ENCODE measurements around the gene DMRTA2.

Gene DMRTA2

DNA sequence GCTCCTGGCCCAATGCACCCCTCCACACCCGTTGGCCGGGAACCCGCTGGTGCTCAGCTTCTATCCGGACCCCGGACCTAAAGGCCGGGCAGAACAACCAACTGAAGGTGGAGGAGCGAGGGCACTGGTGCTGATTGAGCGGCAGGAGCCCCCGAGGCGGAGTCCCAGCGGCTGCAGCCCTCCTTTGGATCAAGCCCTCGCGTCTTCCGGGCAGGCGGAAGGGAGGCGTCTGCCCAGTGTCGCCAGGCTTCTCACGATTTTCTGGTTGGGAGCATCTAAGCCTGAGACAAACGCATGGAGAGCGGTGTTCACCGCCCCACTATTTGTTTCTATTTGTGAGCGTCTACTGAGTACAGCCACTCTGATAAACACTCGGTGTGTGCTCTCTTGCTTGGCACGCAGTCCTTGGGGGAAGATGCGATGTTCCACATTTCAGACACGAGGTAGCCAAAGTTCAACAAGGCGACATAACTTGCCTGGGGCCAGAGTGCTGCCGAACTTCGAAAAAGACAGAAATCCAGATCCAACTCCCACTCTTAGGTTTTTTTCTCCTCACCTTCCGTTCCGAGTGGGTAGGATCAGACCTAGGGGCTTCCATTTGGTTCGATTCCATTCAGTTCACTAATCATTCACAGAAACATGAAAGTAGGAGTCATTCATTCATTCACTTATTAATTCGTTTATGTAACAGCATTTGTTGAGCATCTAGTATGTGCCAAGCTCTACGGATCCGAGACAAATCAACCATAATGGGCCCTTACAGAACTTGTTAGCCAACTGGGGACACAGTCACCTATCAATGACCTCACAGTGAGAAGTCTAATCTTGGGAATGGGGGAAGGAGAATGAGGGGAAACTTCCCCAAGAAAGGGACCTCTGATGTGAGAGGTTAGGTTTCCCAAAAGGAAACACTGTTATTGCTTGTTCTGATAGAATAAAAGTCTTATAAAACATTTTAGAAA lies 4.9 kb upstream of the DMRTA2 start:
- Histone ChIP-seq H3K4me2 (ENCODE audit: low read length) (no peak overlapping the region), H3K9ac (no peak overlapping the region), H3K4me1 (no peaks in the 10 kb centered on the region), H3K27me3 (ENCODE audit: control insufficient read depth, insufficient read depth, low read length) (peaks cover 35% of the 10 kb centered on the region), H2AFZ (no peak overlapping the region), H3K27ac (no peak overlapping the region), H3K9me3 (ENCODE audit: control insufficient read depth, low read length) (no peaks in the 10 kb centered on the region), H3K36me3 (ENCODE audit: control insufficient read depth, insufficient read depth, low read length) (no peaks in the 10 kb centered on the region), H3K79me2 (no peaks in the 10 kb centered on the region), H3K4me3 (ENCODE audit: low read depth, low read length) (no peak overlapping the region)
- no peak for TF ChIP-seq CTCF (IDR thresholded peaks at IDR 0.05)

GRCh38 chr1:50427086-50427817 lies 4.0 kb upstream of the DMRTA2 start:
- Histone ChIP-seq H3K36me3 (ENCODE audit: control insufficient read depth, insufficient read depth, low read length) (no peaks in the 10 kb centered on the region), H3K79me2 (no peaks in the 10 kb centered on the region), H3K4me3 (ENCODE audit: low read depth, low read length) (no peak overlapping the region), H2AFZ (no peak overlapping the region), H3K9me3 (ENCODE audit: control insufficient read depth, low read length) (no peaks in the 10 kb centered on the region), H3K4me1 (no peaks in the 10 kb centered on the region), H3K4me2 (ENCODE audit: low read length) (no peak overlapping the region), H3K27me3 (ENCODE audit: control insufficient read depth, insufficient read depth, low read length) (peaks cover 44% of the 10 kb centered on the region), H3K27ac (no peak overlapping the region), H3K9ac (no peak overlapping the region)
- TF ChIP-seq CTCF (IDR thresholded peaks at IDR 0.05), result no peak

GRCh38 chr1:50426702-50427085 lies 3.5 kb upstream of the DMRTA2 start:
- H3K4me2 ChIP-seq (ENCODE audit: low read length), result no peak overlapping the region
- peaks cover 47% of the 10 kb centered on the region for H3K27me3 ChIP-seq (ENCODE audit: control insufficient read depth, insufficient read depth, low read length)
- H3K27ac ChIP-seq, result no peak overlapping the region
- TF ChIP-seq CTCF (IDR thresholded peaks at IDR 0.05), result no peak
- H2AFZ ChIP-seq, result no peak overlapping the region
- no peaks in the 10 kb centered on the region for H3K4me1 ChIP-seq
- no peak overlapping the region for H3K4me3 ChIP-seq (ENCODE audit: low read depth, low read length)
- no peaks in the 10 kb centered on the region for H3K36me3 ChIP-seq (ENCODE audit: control insufficient read depth, insufficient read depth, low read length)
- H3K9me3 ChIP-seq (ENCODE audit: control insufficient read depth, low read length), result no peaks in the 10 kb centered on the region
- H3K79me2 ChIP-seq, result no peaks in the 10 kb centered on the region
- no peak overlapping the region for H3K9ac ChIP-seq

DNA sequence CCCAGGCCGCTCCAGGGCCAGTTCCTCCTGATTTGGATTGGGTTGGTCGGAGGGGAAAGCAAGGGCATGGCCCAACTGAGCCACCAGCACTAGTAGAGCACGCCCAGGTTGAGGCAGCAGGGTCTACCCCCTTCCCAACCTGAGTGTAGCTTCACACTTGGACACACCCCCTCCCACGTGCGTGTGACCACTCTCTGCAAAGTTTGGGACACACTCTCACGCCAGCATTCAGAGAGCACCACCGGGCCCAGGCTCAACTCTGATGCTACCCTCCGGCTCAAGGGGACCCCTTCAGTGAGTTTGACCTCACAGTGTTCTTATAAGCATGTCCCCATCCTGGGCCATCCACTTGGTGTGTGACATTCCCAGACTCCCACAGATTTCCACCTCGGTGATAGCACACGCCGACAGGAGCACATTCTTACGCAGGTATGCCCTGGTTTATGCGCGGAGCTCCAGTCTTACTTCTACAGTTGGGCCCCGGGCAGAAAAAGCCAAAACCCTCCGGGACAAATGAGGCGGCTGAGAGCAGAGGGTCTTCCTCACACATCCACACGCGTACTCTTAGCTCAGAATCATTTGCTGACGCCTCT lies 3.0 kb upstream of the DMRTA2 start:
- Histone ChIP-seq H3K9me3 (ENCODE audit: control insufficient read depth, low read length) (no peaks in the 10 kb centered on the region), H3K4me2 (ENCODE audit: low read length) (no peak overlapping the region), H3K36me3 (ENCODE audit: control insufficient read depth, insufficient read depth, low read length) (no peaks in the 10 kb centered on the region), H2AFZ (no peak overlapping the region), H3K9ac (no peak overlapping the region), H3K79me2 (no peaks in the 10 kb centered on the region), H3K27ac (no peak overlapping the region), H3K4me3 (ENCODE audit: low read depth, low read length) (no peak overlapping the region), H3K27me3 (ENCODE audit: control insufficient read depth, insufficient read depth, low read length) (peaks cover 47% of the 10 kb centered on the region), H3K4me1 (no peaks in the 10 kb centered on the region)
- TF ChIP-seq CTCF (IDR thresholded peaks at IDR 0.05), result no peak
